ENCODE measurements around the gene ATP11A.

The ATP11A gene

DNA sequence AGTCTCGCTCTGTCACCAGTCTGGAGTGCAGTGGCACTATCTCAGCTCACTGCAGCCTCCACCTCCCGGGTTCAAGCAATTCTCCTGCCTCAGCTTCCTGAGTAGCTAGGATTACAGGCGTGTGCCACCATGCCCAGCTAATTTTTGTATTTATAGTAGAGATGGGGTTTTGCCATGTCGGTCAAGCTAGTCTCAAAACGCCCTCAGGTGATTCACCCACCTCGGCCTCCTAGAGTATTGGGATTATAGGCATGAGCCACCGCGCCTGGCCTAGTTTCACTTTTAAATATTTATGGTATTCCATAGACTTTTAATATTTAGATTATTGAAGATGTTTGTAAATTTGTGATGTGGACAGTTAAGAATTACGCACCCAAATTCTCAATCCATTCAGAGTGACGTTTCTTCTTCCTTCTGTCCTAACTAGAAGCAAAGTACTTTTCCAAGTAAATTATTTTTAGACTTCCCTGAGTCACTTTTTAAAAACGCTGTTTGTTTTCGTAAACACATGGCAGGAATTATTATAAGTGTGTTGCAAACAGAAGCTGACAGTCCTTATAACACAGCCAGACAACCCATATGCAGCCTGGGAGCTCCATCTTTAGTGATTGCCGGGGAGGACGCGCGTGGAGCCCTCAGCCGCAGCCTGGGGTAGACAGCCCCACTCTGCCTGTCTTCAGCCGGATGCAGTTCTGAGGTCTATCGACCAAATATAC is 131.7 kb downstream of the ATP11A start:
- no peak for DNase-seq (ENCODE audit: low spot score)

- no peak for DNase-seq (ENCODE audit: low spot score)
Measured at GRCh38 chr13:112822851-112823250, 133.0 kb downstream of the ATP11A start.

- DNase-seq (ENCODE audit: low spot score): no peak
Measured at GRCh38 chr13:112824429-112824828, 134.6 kb downstream of the ATP11A start.

DNA sequence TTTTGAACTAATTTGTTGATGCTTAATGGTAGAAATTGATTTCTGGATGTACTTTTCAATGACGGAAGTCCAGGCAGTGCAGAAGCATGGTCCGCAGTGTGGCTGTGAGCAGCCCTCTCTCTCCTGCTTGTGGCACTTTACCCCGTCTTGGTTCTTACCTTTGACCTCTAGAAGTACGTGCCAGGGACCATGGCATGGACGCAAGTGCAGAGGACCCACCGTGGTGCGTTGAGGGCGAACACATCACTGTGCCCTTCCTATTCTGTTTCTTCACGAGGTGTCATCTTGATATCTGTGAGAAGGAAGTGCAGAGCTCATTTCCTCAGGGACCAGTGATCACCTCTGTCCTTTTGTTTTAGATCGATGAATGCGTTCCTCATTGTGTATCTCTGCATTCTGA is 135.2 kb downstream of the ATP11A start:
- DNase-seq (ENCODE audit: low spot score): no peak

GRCh38 chr13:112825875-112826274 is 136.0 kb downstream of the ATP11A start:
- DNase-seq (ENCODE audit: low spot score): no peak

GRCh38 chr13:112826565-112826964 is 136.7 kb downstream of the ATP11A start:
- no peak for DNase-seq (ENCODE audit: low spot score)

DNA sequence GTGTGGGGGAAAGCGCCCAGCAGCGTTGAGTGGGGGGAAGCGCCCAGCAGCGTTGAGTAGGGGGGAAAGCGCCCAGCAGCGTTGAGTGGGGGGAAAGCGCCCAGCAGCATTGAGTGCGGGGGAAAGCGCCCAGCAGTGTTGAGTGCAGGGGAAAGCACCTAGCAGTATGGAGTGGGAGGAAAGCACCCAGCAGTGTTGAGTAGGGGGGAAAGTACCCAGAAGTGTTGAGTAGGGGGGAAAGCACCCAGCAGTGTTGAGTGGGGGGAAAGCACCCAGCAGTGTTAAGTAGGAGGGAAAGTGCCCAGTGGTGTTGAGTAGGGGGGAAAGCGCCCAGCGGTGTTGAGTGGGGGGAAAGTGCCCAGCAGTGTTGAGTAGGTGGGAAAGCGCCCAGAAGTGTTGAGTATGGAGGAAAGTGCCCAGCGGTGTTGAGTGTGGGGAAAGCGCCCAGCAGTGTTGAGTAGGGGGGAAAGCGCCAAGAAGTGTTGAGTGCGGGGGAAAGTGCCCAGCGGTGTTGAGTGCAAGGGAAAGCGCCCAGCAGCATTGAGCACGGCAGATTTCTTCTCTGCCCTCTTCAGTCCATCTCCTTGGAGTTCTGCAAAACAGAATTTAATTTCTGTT is 138.4 kb downstream of the ATP11A start:
- no peak for DNase-seq (ENCODE audit: low spot score)

GRCh38 chr13:112828756-112829155 is 138.9 kb downstream of the ATP11A start:
- no peak for DNase-seq (ENCODE audit: low spot score)

GRCh38 chr13:112831196-112831595 is 141.4 kb downstream of the ATP11A start:
- no peak for DNase-seq (ENCODE audit: low spot score)

GRCh38 chr13:112831801-112832200 is 142.0 kb downstream of the ATP11A start:
- no peak for DNase-seq (ENCODE audit: low spot score)

GRCh38 chr13:112832811-112833210 is 143.0 kb downstream of the ATP11A start:
- DNase-seq (ENCODE audit: low spot score): no peak

DNA sequence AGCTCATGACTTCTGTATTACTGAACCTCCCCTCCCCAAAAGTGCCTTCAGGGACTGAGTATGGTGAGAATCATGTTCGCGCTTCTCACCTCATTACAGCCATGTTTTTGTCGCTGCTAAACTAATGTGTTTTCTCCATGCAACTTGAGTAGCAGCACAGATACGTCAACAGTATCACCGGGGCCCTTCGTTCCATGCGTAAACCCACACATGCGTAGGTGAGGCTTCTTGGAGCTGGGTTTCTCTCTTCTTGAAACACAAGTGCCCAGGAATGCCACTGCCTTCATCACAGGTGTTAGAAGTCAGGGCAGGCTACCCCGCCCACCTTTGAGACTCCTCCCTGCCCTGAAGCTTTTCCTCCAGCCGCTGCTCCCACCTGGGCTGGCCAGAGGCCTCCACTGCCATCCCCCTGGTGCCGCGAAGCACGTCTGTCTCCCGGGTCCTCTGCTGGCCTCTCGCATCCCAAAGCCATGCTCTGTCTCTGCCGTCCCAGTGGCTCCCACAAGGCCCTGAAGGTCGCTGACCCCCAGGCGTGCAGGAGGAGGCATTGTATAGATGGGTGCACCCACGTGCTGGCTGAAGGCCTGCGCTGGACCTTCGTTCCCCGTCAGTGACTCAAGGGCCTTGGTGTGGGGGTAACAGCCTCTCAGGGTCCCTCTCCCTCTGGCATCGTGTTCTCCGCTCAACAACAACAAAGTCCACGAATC is 143.9 kb downstream of the ATP11A start:
- DNase-seq (ENCODE audit: low spot score): no peak

- no peak for DNase-seq (ENCODE audit: low spot score)
Measured at GRCh38 chr13:112835344-112835743, 145.5 kb downstream of the ATP11A start.

DNA sequence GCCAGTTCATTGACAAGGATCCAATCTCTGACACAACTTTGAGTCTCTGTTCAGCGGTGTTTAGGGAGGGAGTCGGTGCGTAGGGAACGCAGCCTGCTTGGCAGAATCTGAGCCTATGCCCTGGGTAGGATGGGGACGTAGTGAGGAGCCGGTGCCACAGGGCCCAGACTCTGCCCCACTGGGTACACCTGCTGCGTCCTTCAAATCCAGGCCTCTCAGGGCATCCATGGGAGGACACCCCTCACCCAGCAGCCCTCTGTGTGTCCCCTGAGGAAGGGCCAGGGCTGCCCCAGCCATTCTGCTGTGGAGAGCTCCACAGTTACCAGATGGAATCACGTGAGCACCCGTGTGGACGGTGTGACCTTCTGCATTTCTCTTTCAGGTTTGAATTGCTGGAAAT is 146.0 kb downstream of the ATP11A start:
- no peak for DNase-seq (ENCODE audit: low spot score)

GRCh38 chr13:112836940-112837339 is 147.1 kb downstream of the ATP11A start:
- DNase-seq (ENCODE audit: low spot score): no peak

DNA sequence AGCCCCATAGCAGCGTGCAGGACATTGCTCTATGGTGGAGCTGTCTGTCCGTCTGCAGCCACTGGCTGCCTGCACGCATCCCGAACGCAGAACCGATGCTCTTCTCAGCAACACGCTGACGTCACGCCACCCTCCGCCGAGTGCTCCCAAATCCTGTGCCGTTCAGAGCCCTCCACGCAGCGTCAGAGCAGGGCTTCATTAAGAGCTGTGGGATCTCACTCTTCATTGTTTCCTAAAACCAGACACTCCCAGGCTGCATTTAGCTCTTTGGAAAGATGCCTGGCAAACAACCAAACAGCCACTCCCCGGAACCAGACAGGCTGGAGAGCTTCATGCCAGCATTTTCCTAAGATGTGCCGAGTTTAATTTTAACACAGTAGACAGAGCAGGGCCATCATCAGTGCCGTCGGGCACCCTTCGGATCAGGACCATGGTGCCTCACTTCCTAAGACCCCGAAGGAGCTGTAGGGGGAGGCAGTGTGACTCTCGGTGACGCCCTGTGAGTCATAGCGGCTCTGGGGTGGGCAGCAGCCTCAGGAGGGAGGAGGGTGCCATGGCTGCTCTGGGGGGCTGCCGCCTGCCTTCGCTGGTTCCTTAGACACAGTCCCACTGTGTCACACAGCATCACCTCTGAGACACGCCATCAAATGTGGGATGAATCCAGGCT is 147.7 kb downstream of the ATP11A start:
- DNase-seq (ENCODE audit: low spot score): no peak

GRCh38 chr13:112838038-112838841 is 148.4 kb downstream of the ATP11A start:
- DNase-seq (ENCODE audit: low spot score): no peak

GRCh38 chr13:112838842-112839117 is 148.9 kb downstream of the ATP11A start:
- no peak for DNase-seq (ENCODE audit: low spot score)

DNA sequence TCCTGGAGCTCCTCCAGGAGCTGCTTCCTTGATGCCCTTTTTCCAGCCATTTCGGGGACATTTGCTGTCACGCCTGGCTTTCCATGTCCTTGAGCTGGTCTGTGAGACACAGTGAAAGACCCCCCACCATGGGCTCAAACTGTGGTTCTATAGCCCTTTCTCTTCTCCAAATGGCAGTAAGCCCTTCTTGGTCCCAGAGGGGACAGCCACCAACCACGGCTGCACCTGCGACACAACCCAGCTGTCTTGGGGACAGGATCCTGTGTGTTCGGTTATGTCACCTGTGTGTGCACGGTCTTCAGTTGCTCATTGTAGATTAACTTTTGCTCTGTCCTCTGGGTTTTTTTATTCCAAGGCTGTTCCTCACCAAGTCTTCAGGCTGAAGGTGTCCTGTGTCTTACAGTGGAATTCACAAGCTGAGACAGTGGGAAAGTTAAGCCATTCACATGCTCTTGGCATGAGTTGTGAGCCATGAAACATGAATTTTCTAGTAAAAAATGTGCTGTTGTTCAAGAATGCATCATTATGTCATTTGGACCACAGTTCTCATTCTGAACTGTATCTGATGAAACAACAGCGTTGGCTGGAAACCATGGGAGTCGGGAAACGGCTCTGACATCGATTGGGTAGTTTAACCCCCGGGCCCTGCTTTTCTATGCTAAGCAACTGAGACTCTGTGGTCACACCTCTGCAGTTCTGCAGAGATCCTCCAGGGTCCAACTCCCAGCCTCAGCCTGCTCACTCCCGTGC is 149.7 kb downstream of the ATP11A start:
- no peak for DNase-seq (ENCODE audit: low spot score)

DNA sequence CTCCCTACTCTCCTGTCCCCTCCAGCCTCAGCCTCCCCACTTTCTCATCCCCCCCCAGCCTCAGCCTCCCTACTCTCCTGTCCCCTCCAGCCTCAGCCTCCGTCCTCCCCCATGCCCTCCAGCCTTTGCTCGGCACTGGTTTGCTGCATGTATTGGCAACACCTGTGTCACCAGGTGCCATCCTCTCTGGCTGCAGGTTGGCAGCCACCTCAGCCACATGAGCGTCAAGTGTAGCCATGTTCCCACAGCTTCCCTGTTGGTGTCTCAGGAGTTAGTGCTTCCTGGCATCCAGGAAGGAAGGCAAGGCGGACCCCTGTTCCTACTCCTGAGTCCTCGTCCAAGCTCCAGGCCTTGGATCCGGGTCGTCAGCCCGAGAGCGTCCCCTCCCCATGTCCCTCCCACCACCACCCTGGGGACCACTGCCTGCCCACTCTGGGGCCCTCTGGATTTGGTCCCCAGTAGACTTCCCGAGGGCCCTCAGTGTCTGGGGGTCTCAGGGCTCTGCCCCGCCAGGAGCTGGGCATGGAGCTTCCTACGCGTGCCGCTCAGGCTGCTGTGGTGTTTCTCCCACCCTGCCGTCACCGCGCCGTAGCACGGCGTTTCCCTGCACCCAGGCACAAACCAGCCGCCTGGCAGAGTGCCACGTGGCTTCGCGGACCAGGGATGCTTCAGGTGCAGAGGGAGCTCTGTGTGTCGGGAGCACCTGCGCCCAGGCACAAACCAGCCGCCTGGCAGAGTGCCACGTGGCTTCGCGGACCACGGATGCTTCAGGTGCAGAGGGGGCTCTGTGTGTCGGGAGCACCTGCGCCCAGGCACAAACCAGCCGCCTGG is 150.8 kb downstream of the ATP11A start:
- no peak for DNase-seq (ENCODE audit: low spot score)

Data from D341Med (cell line).